Transverse colon (tissue), 3 donors: ENCODE results near the gene PPFIA1.

Experiments used
- CTCF ChIP-seq, 5 experiments: fragments of 200-600 bp in 3 of 5; fragments of 450-650 bp in 2 of 5; sonication (generic) in 3 of 5; IDR thresholded peaks; 1 replicate in 2 of 5; 2 replicates in 3 of 5; pipeline ENCODE4 v1.5.1; 2016 to 2017; ENCODE audit warnings: antibody characterized with exemption in 5 of 5, inconsistent platforms in 3 of 5, mild to moderate bottlenecking in 2 of 5, moderate library complexity in 1 of 5
- POLR2A ChIP-seq: fragments of 450-650 bp; IDR thresholded peaks from one replicate; pipeline ENCODE4 v1.6.1; 2016; ENCODE audit warnings: antibody characterized with exemption, mild to moderate bottlenecking, moderate library complexity

GRCh38 chr11:70225681-70226177, 44.8 kb upstream of the PPFIA1 start:
- TF ChIP-seq POLR2A (peak; percentile 43), CTCF (IDR thresholded peaks at IDR 0.05) (no peak)
